HG02870 (cell line): Measurements from ENCODE around the gene RNMT.
"Not testable (repeated sequence)": the region's sequence is repeated elsewhere in the genome, so short reads cannot be mapped to it uniquely, and the experiment has no call there.

Experiments
- ATAC-seq: cut with Tn5 transposase; IDR thresholded peaks from one replicate; pipeline ENCODE4 v1.9.1; 2021; ENCODE audit warnings: mild to moderate bottlenecking, moderate library complexity; ENCODE audit not compliant: unreplicated experiment

Gene RNMT

DNA sequence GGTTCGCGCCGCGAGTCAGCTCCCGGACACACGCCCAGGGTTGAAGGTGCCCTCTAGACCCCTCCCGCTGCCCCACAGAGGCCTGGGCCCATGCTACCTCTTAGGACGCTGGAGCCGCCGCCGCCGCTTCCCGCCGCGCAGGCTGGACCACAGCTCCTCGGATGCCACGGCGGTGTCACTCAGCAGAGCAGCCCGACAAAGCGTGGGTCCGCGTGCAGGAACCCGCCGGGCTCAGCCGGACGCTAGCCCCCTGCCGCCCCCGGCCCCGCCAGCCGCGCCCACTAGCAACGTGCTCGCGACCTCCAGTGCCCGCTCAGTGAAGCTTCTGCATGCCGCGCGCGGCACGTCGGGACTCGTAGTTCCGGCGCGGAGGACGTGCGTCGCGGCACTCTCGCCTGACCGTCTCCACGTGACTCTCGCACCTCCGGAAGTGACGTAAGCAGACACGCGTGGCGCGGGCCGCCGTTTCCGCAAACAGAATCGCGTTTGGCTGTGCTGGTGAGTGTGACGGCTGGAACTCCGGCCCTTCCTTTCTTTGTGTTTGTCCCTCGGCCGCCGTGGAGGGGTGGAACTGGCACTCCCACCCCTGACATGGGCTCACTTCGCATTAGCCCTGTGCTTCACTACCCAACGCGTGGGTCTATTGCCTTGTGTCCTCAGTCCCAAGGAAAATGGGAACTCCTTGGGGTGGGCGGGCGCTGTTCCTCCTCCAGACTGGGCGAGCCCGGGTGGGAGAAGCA is at the start of gene RNMT, which contains the start of gene FAM210A:
RNMT (plus strand) TSS at position 442 of the 740 bp plus-strand sequence. CDS start 4,845 bp downstream, outside the sequence.
FAM210A (minus strand) TSS at position 327 of the 740 bp plus-strand sequence. CDS start 44,481 bp downstream, outside the sequence.
- peak; percentile 88 for ATAC-seq

DNA sequence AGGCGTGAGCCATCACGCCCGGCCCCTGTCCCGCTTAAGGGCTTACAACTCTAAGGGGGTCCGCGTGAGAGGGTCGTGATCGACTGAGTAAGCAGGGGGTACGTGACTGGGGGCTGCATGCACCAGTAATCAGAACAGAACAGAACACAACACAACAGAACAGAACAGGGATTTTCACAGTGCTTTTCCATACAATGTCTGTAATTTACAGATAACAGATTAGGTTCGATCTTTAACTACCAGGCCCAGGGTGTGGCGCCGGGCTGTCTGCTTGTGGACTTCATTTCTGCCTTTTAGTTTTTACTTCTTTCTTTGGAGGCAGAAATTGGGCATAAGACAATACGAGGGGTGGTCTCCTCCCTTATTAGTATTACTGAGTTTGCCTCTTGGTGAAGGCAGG is 49.1 kb upstream of the RNMT start:
- ATAC-seq = not testable (repeated sequence)

- peak; percentile 57 for ATAC-seq
Observed at GRCh38 chr18:13680612-13681011, 45.9 kb upstream of the RNMT start.

GRCh38 chr18:13681701-13682100 is 44.8 kb upstream of the RNMT start:
- ATAC-seq = no peak

GRCh38 chr18:13684546-13684945 is 41.9 kb upstream of the RNMT start:
- no peak for ATAC-seq

- ATAC-seq = no peak
Observed at GRCh38 chr18:13688191-13689136, 38.0 kb upstream of the RNMT start.

GRCh38 chr18:13690060-13690459 is 36.4 kb upstream of the RNMT start:
- not testable (repeated sequence) for ATAC-seq

- not testable (repeated sequence) for ATAC-seq
Observed at GRCh38 chr18:13695337-13695736, 31.1 kb upstream of the RNMT start.

GRCh38 chr18:13696961-13697360 is 29.5 kb upstream of the RNMT start:
- no peak for ATAC-seq

- ATAC-seq = no peak
Observed at GRCh38 chr18:13700153-13700552, 26.3 kb upstream of the RNMT start.

DNA sequence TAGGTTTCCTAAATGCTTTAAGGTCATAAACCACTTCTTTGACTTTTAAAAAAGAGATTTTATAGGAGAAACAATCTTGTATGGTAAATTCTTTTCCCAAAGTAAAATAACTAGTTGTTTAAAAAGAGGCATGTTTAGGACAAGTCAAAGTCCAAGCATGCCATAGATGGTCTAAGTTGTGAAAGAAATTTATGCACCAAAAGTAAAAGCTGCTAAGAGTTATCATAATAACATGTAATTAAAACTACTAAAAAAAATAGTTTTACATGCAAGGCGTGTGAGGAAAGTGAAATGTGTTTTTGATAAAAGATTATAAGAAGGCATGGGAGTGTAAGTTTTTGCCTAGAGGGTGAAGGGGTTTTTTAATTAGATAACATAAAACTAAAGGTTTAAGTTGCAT is 22.6 kb upstream of the RNMT start:
- no peak for ATAC-seq

GRCh38 chr18:13710414-13710831 is 16.1 kb upstream of the RNMT start:
- no peak for ATAC-seq

DNA sequence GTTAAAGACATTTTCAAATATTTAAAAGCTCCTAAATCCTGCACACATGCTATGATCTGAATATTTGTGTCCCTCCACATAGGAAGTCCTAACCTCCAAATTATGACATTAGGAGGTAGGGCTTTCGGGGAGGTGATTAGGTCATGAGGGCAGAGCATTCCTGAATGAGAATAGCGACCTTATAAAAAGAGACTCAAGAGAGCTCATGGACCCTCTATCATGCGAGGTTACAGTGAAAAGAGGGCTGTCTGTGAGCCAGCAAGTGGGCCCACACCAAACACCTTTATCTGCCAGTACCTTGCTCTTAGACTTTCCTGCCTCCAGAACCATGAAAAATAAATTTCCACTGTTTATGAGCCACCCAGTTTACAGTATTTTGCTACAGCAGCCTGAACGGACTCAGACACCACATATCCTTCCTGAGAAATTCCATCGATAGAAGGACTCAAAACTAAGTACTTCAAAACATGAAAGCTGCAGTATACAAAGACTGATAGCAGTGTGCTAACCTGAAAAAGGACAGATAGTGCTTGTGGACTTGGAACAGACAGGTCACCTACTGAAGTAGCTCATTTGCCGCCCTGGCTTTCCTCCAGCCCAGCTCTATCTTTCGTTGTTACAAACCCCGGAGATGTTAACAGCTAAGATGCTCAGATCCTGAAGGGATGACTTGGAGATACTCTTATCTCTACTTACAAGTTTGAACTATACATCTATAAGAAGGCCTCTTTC is 13.9 kb upstream of the RNMT start:
- ATAC-seq = no peak

- ATAC-seq = no peak
Observed at GRCh38 chr18:13713455-13714055, 12.9 kb upstream of the RNMT start.

DNA sequence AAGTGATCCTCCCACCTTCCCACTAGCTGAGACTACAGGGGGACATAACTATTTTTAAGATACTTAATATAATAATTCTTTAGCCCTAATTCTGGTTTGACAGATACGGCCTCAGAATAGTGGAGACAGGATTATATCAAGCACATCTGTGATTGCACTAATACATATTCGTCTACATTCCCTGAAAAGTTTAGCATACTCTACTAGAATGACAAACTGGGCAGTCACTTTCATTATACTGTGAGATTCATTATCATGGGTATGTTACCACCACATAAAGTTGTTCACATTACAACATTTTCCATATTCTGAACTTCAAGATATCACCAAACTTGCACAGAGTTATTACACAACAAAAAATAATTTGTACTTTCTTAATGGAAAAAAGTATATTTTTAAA is 11.1 kb upstream of the RNMT start:
- ATAC-seq = no peak

GRCh38 chr18:13716916-13717315 is 9.6 kb upstream of the RNMT start:
- ATAC-seq = no peak

DNA sequence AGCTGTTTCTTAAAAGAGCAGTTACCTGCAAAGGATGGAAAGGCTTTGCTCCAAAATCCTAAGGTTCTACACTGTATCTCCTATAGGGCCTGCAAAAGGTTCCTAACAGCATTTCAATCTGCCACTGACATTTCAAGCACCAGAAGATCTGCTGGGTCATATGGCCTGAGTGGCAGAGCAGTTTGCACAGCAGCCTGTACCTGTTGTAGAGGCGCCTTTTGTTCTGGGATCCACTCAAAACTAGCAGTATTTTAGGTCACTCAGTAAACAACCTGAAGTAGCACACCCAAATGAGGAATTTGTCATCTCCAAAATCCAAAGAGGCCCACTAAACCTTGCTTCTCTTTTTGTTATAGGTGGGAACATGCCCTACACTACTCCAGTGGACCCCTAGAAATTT is 6.3 kb upstream of the RNMT start:
- no peak for ATAC-seq

GRCh38 chr18:13720847-13721246 is 5.6 kb upstream of the RNMT start:
- ATAC-seq = no peak

- ATAC-seq = no peak
Observed at GRCh38 chr18:13725566-13726231, 774 bp upstream of the RNMT start.

- ATAC-seq = peak; percentile 5
Observed at GRCh38 chr18:13726972-13727331, 479 bp downstream of the RNMT start.
